Gastrocnemius medialis (tissue), 4 donors: ENCODE data around the gene JCHAIN.

ENCODE experiments used
- CTCF ChIP-seq, 5 experiments: fragments of 450-650 bp in 3 of 5; fragments of 200-600 bp in 2 of 5; sonication (generic) in 2 of 5; IDR thresholded peaks in 4 of 5; conservative IDR thresholded peaks in 1 of 5; 1 replicate in 4 of 5; 2 replicates in 1 of 5; pipeline ENCODE4 v1.5.1; 2016 to 2019; ENCODE audit warnings: antibody characterized with exemption in 5 of 5, mild to moderate bottlenecking in 3 of 5, moderate library complexity in 3 of 5
- POLR2A ChIP-seq, 2 donors: fragments of 450-650 bp; IDR thresholded peaks; one replicate each; pipeline ENCODE4 v1.6.1; 2017; ENCODE audit warnings: antibody characterized with exemption in 2 of 2, mild to moderate bottlenecking in 2 of 2, moderate library complexity in 2 of 2

- TF ChIP-seq POLR2A (IDR thresholded peaks at IDR 0.05) (no peak), CTCF (IDR thresholded peaks at IDR 0.05 in 4 of 5, conservative IDR thresholded peaks at IDR 0.05 in 1 of 5) (no peak)
These were observed 58.0 kb downstream of the JCHAIN start for GRCh38 chr4:70608324-70608723.
